Central memory CD8-positive, alpha-beta T cell (primary cell): ENCODE measurements around the gene EXT2.

Experiments used
- ATAC-seq: fragments of 150-1000 bp; cut with Tn5 transposase; replicated peaks from 2 replicates; pipeline ENCODE4 v1.10.0; 2022; ENCODE audit warnings: mild to moderate bottlenecking, moderate FRiP score, moderate number of reproducible peaks; ENCODE audit not compliant: poor library complexity, severe bottlenecking; ENCODE audit errors: extremely low read depth
- DNase-seq, 2 donors: peaks; one replicate each; pipeline ENCODE4 v3.0.0; 2021; ENCODE audit warnings: low spot score in 2 of 2
- H3K27ac Mint-ChIP-seq: one replicate; pipeline ENCODE4 v1.8.0; 2022; ENCODE audit warnings: low read depth, mild to moderate bottlenecking, moderate library complexity, mixed read lengths
- H3K27me3 Mint-ChIP-seq: one replicate; pipeline ENCODE4 v1.8.0; 2022; ENCODE audit warnings: mixed read lengths
- H3K36me3 Mint-ChIP-seq: one replicate; pipeline ENCODE4 v1.8.0; 2022; ENCODE audit warnings: mild to moderate bottlenecking, moderate library complexity, mixed read lengths; ENCODE audit not compliant: insufficient read depth
- H3K4me1 Mint-ChIP-seq: one replicate; pipeline ENCODE4 v1.8.0; 2022; ENCODE audit warnings: mixed read lengths
- H3K4me3 Mint-ChIP-seq: one replicate; pipeline ENCODE4 v1.8.0; 2022; ENCODE audit warnings: mild to moderate bottlenecking, moderate library complexity, mixed read lengths
- H3K9me3 Mint-ChIP-seq: one replicate; pipeline ENCODE4 v1.8.0; 2022; ENCODE audit warnings: mixed read lengths

Gene EXT2

GRCh38 chr11:44068180-44068579 lies 27.3 kb upstream of the EXT2 start:
- ATAC-seq = no peak
- no peaks in the 10 kb centered on the region for H3K27me3 Mint-ChIP-seq
- no peak overlapping the region for H3K27ac Mint-ChIP-seq
- no peak for DNase-seq
- peaks cover 11% of the 10 kb centered on the region for H3K36me3 Mint-ChIP-seq
- peaks cover 26% of the 10 kb centered on the region for H3K4me1 Mint-ChIP-seq
- no peak overlapping the region for H3K4me3 Mint-ChIP-seq
- no peaks in the 10 kb centered on the region for H3K9me3 Mint-ChIP-seq

- DNase-seq (no peak), ATAC-seq (no peak)
- H3K9me3 Mint-ChIP-seq = no peaks in the 10 kb centered on the region
- no peak overlapping the region for H3K27ac Mint-ChIP-seq
- H3K27me3 Mint-ChIP-seq = no peaks in the 10 kb centered on the region
- no peak overlapping the region for H3K4me3 Mint-ChIP-seq
- peaks cover 21% of the 10 kb centered on the region for H3K4me1 Mint-ChIP-seq
- H3K36me3 Mint-ChIP-seq = peaks cover 9% of the 10 kb centered on the region
Measured at GRCh38 chr11:44071157-44071556, 24.3 kb upstream of the EXT2 start.

- ATAC-seq = no peak
Measured at GRCh38 chr11:44072757-44073658, 22.5 kb upstream of the EXT2 start.

GRCh38 chr11:44078794-44079193 lies 16.7 kb upstream of the EXT2 start:
- Mint-ChIP-seq H3K4me1 (no peaks in the 10 kb centered on the region), H3K4me3 (no peak overlapping the region), H3K9me3 (no peaks in the 10 kb centered on the region), H3K27me3 (no peaks in the 10 kb centered on the region), H3K36me3 (peaks cover 5% of the 10 kb centered on the region), H3K27ac (no peak overlapping the region)
- DNase-seq (no peak), ATAC-seq (no peak)

More at GRCh38 chr11:44072757-44073658, 22.5 kb upstream of the EXT2 start:
- Mint-ChIP-seq H3K4me1 (peaks cover 7% of the 10 kb centered on the region), H3K27ac (no peak overlapping the region), H3K9me3 (no peaks in the 10 kb centered on the region), H3K36me3 (peaks cover 7% of the 10 kb centered on the region), H3K4me3 (no peak overlapping the region), H3K27me3 (no peaks in the 10 kb centered on the region)
- no peak for DNase-seq

- ATAC-seq (no peak), DNase-seq (no peak)
- Mint-ChIP-seq H3K27me3 (no peaks in the 10 kb centered on the region), H3K9me3 (no peaks in the 10 kb centered on the region), H3K27ac (no peak overlapping the region), H3K36me3 (peaks cover 5% of the 10 kb centered on the region), H3K4me3 (no peak overlapping the region), H3K4me1 (no peaks in the 10 kb centered on the region)
Measured at GRCh38 chr11:44079376-44079775, 16.1 kb upstream of the EXT2 start.

GRCh38 chr11:44080951-44081350 lies 14.5 kb upstream of the EXT2 start:
- Mint-ChIP-seq H3K36me3 (peaks cover 3% of the 10 kb centered on the region), H3K4me1 (no peaks in the 10 kb centered on the region), H3K27me3 (no peaks in the 10 kb centered on the region), H3K4me3 (no peak overlapping the region), H3K27ac (no peak overlapping the region), H3K9me3 (peaks cover 6% of the 10 kb centered on the region)
- DNase-seq (no peak), ATAC-seq (no peak)

GRCh38 chr11:44082645-44083044 lies 12.8 kb upstream of the EXT2 start:
- peaks cover 6% of the 10 kb centered on the region for H3K9me3 Mint-ChIP-seq
- DNase-seq (no peak), ATAC-seq (no peak)
- H3K27ac Mint-ChIP-seq = no peak overlapping the region
- H3K27me3 Mint-ChIP-seq = no peaks in the 10 kb centered on the region
- no peaks in the 10 kb centered on the region for H3K36me3 Mint-ChIP-seq
- no peaks in the 10 kb centered on the region for H3K4me1 Mint-ChIP-seq
- H3K4me3 Mint-ChIP-seq = no peak overlapping the region

GRCh38 chr11:44083433-44083832 lies 12.0 kb upstream of the EXT2 start:
- Mint-ChIP-seq H3K27me3 (no peaks in the 10 kb centered on the region), H3K9me3 (peaks cover 6% of the 10 kb centered on the region), H3K27ac (no peak overlapping the region), H3K36me3 (no peaks in the 10 kb centered on the region), H3K4me1 (no peaks in the 10 kb centered on the region), H3K4me3 (no peak overlapping the region)
- ATAC-seq = no peak
- DNase-seq = no peak

- Mint-ChIP-seq H3K36me3 (no peaks in the 10 kb centered on the region), H3K27me3 (no peaks in the 10 kb centered on the region), H3K27ac (no peak overlapping the region), H3K4me3 (no peak overlapping the region), H3K4me1 (no peaks in the 10 kb centered on the region), H3K9me3 (peaks cover 6% of the 10 kb centered on the region)
- DNase-seq (no peak), ATAC-seq (no peak)
Measured at GRCh38 chr11:44083906-44084305, 11.6 kb upstream of the EXT2 start.

GRCh38 chr11:44085330-44085729 lies 10.1 kb upstream of the EXT2 start:
- Mint-ChIP-seq H3K36me3 (no peaks in the 10 kb centered on the region), H3K27me3 (no peaks in the 10 kb centered on the region), H3K9me3 (peaks cover 6% of the 10 kb centered on the region), H3K4me1 (no peaks in the 10 kb centered on the region), H3K4me3 (no peak overlapping the region), H3K27ac (no peak overlapping the region)
- DNase-seq (no peak), ATAC-seq (no peak)

GRCh38 chr11:44088377-44088776 lies 7.1 kb upstream of the EXT2 start:
- H3K27me3 Mint-ChIP-seq = no peaks in the 10 kb centered on the region
- no peak overlapping the region for H3K27ac Mint-ChIP-seq
- ATAC-seq (no peak), DNase-seq (no peak)
- no peaks in the 10 kb centered on the region for H3K36me3 Mint-ChIP-seq
- H3K4me1 Mint-ChIP-seq = no peaks in the 10 kb centered on the region
- peaks cover 6% of the 10 kb centered on the region for H3K9me3 Mint-ChIP-seq
- no peak overlapping the region for H3K4me3 Mint-ChIP-seq

GRCh38 chr11:44088871-44089270 lies 6.6 kb upstream of the EXT2 start:
- H3K36me3 Mint-ChIP-seq = no peaks in the 10 kb centered on the region
- no peaks in the 10 kb centered on the region for H3K27me3 Mint-ChIP-seq
- no peak overlapping the region for H3K4me3 Mint-ChIP-seq
- DNase-seq (no peak), ATAC-seq (no peak)
- no peak overlapping the region for H3K27ac Mint-ChIP-seq
- H3K4me1 Mint-ChIP-seq = no peaks in the 10 kb centered on the region
- H3K9me3 Mint-ChIP-seq = peaks cover 6% of the 10 kb centered on the region

- peaks cover 3% of the 10 kb centered on the region for H3K9me3 Mint-ChIP-seq
- ATAC-seq (no peak), DNase-seq (no peak)
- H3K4me3 Mint-ChIP-seq = no peak overlapping the region
- H3K4me1 Mint-ChIP-seq = peaks cover 12% of the 10 kb centered on the region
- no peaks in the 10 kb centered on the region for H3K27me3 Mint-ChIP-seq
- no peak overlapping the region for H3K27ac Mint-ChIP-seq
- peaks cover 2% of the 10 kb centered on the region for H3K36me3 Mint-ChIP-seq
Measured at GRCh38 chr11:44090539-44090938, 4.9 kb upstream of the EXT2 start.
